Aorta (tissue), 5 donors: ENCODE results near the gene PIGW. TPM values are rescaled to one million over a fixed set of nuclear protein-coding genes. Genes with fewer than 3 reads are reported as not detected.
A peak's percentile ranks its signal among the peaks of the same experiment; 100 is the strongest.

Experiments
- ATAC-seq: fragments of 200-7000 bp; cut with Tn5 transposase; one replicate; pipeline ENCODE4 v1.9.1; 2022; ENCODE audit warnings: moderate library complexity; ENCODE audit not compliant: low FRiP score
- DNase-seq, 2 donors: peaks; one replicate each; pipeline ENCODE4 v3.0.0-alpha.2; 2020
- H3K27ac ChIP-seq, 2 donors: one replicate each; pipeline ENCODE4 v1.5.1; 2013; ENCODE audit warnings: low read length in 2 of 2, mild to moderate bottlenecking in 2 of 2, moderate library complexity in 2 of 2, control low read depth in 1 of 2, inconsistent platforms in 1 of 2, low read depth in 1 of 2
- H3K27me3 ChIP-seq, 2 donors: one replicate each; pipeline ENCODE4 v1.6.1; 2013; ENCODE audit warnings: control low read depth in 1 of 2, low read length in 1 of 2, mild to moderate bottlenecking in 1 of 2, moderate library complexity in 1 of 2; ENCODE audit not compliant: insufficient read depth in 2 of 2, control insufficient read depth in 1 of 2
- H3K36me3 ChIP-seq, 2 donors: one replicate each; pipeline ENCODE4 v1.6.1; 2013; ENCODE audit warnings: control low read depth in 1 of 2, low read length in 1 of 2, mild to moderate bottlenecking in 1 of 2; ENCODE audit not compliant: insufficient read depth in 2 of 2, control insufficient read depth in 1 of 2
- H3K4me1 ChIP-seq, 2 donors: one replicate each; pipeline ENCODE4 v1.6.1; 2013; ENCODE audit warnings: low read length in 2 of 2, control low read depth in 1 of 2, mild to moderate bottlenecking in 1 of 2, moderate library complexity in 1 of 2; ENCODE audit not compliant: insufficient read depth in 2 of 2, control insufficient read depth in 1 of 2
- H3K4me3 ChIP-seq, 2 donors: one replicate each; pipeline ENCODE4 v1.5.1; 2013; ENCODE audit warnings: low read length in 2 of 2, control low read depth in 1 of 2, mild to moderate bottlenecking in 1 of 2
- H3K9me3 ChIP-seq: one replicate; pipeline ENCODE4 v1.6.1; 2013; ENCODE audit warnings: mild to moderate bottlenecking, low read length; ENCODE audit not compliant: control insufficient read depth
- WGBS, 2 donors: extraction: QIAGEN DNeasy Blood & Tissue Kit; methylation state at CpG; one replicate each; pipeline ENCODE4 v1.1.7; 2013; 5-methylcytosine and 5-hydroxymethylcytosine counted together
- intact Hi-C, 2 donors: fragments of 100-400 bp; cut with DNase I; formaldehyde crosslinking; loops; one replicate each; pipeline versions ENCODE4 v1.14.2 to v1.15.0; 2022
- polyA plus RNA-seq, 2 donors: library from polyadenylated mRNA; stranded (reverse); fragments of 200-250 nt; gene quantifications; one replicate each; pipeline ENCODE4 v1.2.3, GENCODE V29; 2013
- total RNA-seq, 2 donors: library from RNA; stranded (reverse); fragmentation: NEBNext Ultra II Directional; extraction: Animal tissue kit (Norgen Biotek cat#: 25700); gene quantifications; one replicate each; pipeline ENCODE4 v1.2.1, GENCODE V29; 2021
- donor health status: healthy with polysubstance abuse.
- donor health status: Bipolar disorder and iron deficiency.
- donor health status: DM: no; HTN: no; CAD: no.
- donor health status: DM: no; HTN: no; CAD: no.
- donor health status: DM: yes; HTN: yes; CAD: no.

The PIGW gene
- total and polyA plus RNA-seq, 4 donors = 2.1 to 5.1 (median 4.8) TPM

GRCh38 chr17:36533935-36534839, 600 bp upstream of the PIGW start:
- peak overlapping the region in 1 of 2 donors; percentile 28 for H3K27ac ChIP-seq
- intact Hi-C loops = loop anchor here in 1 of 2 donors (10.0 kb wide), 1 partner anchor 49 kb away; the partner anchor contains the start of gene ZNHIT3
- no peaks in the 10 kb centered on the region for H3K9me3 ChIP-seq
- WGBS, 2 donors = 5 to 6% methylated on average over 47 to 48 of the region's 48 CpGs
- ATAC-seq (peak; percentile 59), DNase-seq (peak; percentile 72 to 90)
- H3K4me1 ChIP-seq = no peaks in the 10 kb centered on the region
- peak overlapping the region; percentile 56 to 78 for H3K4me3 ChIP-seq
- no peaks in the 10 kb centered on the region for H3K36me3 ChIP-seq
- H3K27me3 ChIP-seq = no peaks in the 10 kb centered on the region

GRCh38 chr17:36535669-36536081, 888 bp downstream of the PIGW start:
- intact Hi-C loops = loop anchor here in 1 of 2 donors (10.0 kb wide), 1 partner anchor 51 kb away; the partner anchor contains the start of gene ZNHIT3
- DNase-seq (no peak), ATAC-seq (no peak)
- Histone ChIP-seq H3K4me1 (no peaks in the 10 kb centered on the region), H3K27me3 (no peaks in the 10 kb centered on the region), H3K4me3 (peak overlapping the region in 1 of 2 donors; percentile 56), H3K27ac (no peak overlapping the region), H3K9me3 (no peaks in the 10 kb centered on the region), H3K36me3 (no peaks in the 10 kb centered on the region)
- 11 to 12% methylated on average over 15 of the region's 15 CpGs for WGBS, 2 donors

- H3K9me3 ChIP-seq = no peaks in the 10 kb centered on the region
- no peak overlapping the region for H3K27ac ChIP-seq
- H3K4me1 ChIP-seq = no peaks in the 10 kb centered on the region
- no peaks in the 10 kb centered on the region for H3K36me3 ChIP-seq
- WGBS, 2 donors = 94 to 99% methylated on average over 3 of the region's 3 CpGs
- ATAC-seq = no peak
- no peak overlapping the region for H3K4me3 ChIP-seq
- intact Hi-C loops = loop anchor here in 1 of 2 donors (5.0 to 10.0 kb wide), 2 partner anchors 62 to 414 kb away; partner anchors contain the start of gene MRM1
- no peaks in the 10 kb centered on the region for H3K27me3 ChIP-seq
- no peak for DNase-seq
These were observed 5.9 kb downstream of the PIGW start for GRCh38 chr17:36540696-36541095.

- Histone ChIP-seq H3K27ac (no peak overlapping the region), H3K9me3 (no peaks in the 10 kb centered on the region), H3K4me3 (no peak overlapping the region), H3K36me3 (no peaks in the 10 kb centered on the region), H3K27me3 (no peaks in the 10 kb centered on the region), H3K4me1 (no peaks in the 10 kb centered on the region)
- WGBS, 2 donors = 95 to 96% methylated on average over 15 of the region's 15 CpGs
- ATAC-seq (no peak), DNase-seq (no peak)
- intact Hi-C loops = loop anchor here in 1 of 2 donors (5.0 to 10.0 kb wide), 2 partner anchors 60 to 412 kb away; partner anchors contain the start of gene MRM1
These were observed 8.0 kb downstream of the PIGW start for GRCh38 chr17:36542755-36543154.

GRCh38 chr17:36544044-36544306, 9.2 kb downstream of the PIGW start:
- peak overlapping the region; percentile 84 to 98 for H3K4me3 ChIP-seq
- no peaks in the 10 kb centered on the region for H3K4me1 ChIP-seq
- H3K27ac ChIP-seq = peak overlapping the region in 1 of 2 donors; percentile 94
- H3K27me3 ChIP-seq = no peaks in the 10 kb centered on the region
- no peak for ATAC-seq
- DNase-seq = peak in 1 of 2 donors; percentile 58
- H3K36me3 ChIP-seq = no peaks in the 10 kb centered on the region
- 0% methylated on average over 10 of the region's 10 CpGs for WGBS, 2 donors
- intact Hi-C loops = loop anchor here in 1 of 2 donors (5.0 to 10.0 kb wide), 2 partner anchors 58 to 411 kb away; partner anchors contain the start of gene MRM1
- H3K9me3 ChIP-seq = no peaks in the 10 kb centered on the region

GRCh38 chr17:36544307-36545076, 9.7 kb downstream of the PIGW start, which contains the start of gene GGNBP2:
Gene GGNBP2 (plus strand): TSS chr17:36544919. CDS start chr17:36545725, 806 bp downstream.
- no peaks in the 10 kb centered on the region for H3K9me3 ChIP-seq
- H3K4me1 ChIP-seq = no peaks in the 10 kb centered on the region
- WGBS, 2 donors = 0% methylated on average over 66 to 71 of the region's 71 CpGs

GRCh38 chr17:36545077-36545464, 10.3 kb downstream of the PIGW start:
- Histone ChIP-seq H3K27ac (peak overlapping the region; percentile 97 to 98), H3K9me3 (no peaks in the 10 kb centered on the region), H3K4me3 (peak overlapping the region; percentile 84 to 98), H3K4me1 (no peaks in the 10 kb centered on the region), H3K36me3 (no peaks in the 10 kb centered on the region), H3K27me3 (no peaks in the 10 kb centered on the region)
- WGBS, 2 donors = 1% methylated on average over 19 to 38 of the region's 38 CpGs
- ATAC-seq (peak; percentile 77), DNase-seq (no peak)
- intact Hi-C loops = loop anchor here (5.0 to 10.0 kb wide), 3 partner anchors 47 to 410 kb away; partner anchors contain the start of genes AATF (in 1 of the 2) and DHRS11 (in 1 of the 2)

More at GRCh38 chr17:36544307-36545076, 9.7 kb downstream of the PIGW start, which contains the start of gene GGNBP2:
- ATAC-seq (peak; percentile 97), DNase-seq (peak; percentile 97 to 98)
- no peaks in the 10 kb centered on the region for H3K36me3 ChIP-seq
- H3K4me3 ChIP-seq = peak within 1 kb of the TSS; percentile 84 to 98
- no peaks in the 10 kb centered on the region for H3K27me3 ChIP-seq
- intact Hi-C loops = loop anchor here (5.0 to 10.0 kb wide), 4 partner anchors 48 to 410 kb away; partner anchors contain the start of genes AATF (in 1 of the 2), DHRS11 (in 1 of the 2) and MRM1 (in 1 of the 2)
- H3K27ac ChIP-seq = peak within 1 kb of the TSS; percentile 97 to 98
